GM21737 (cell line): ENCODE data around the gene AAK1.
"Not testable (repeated sequence)": the region's sequence is repeated elsewhere in the genome, so short reads cannot be mapped to it uniquely, and the experiment has no call there.

ENCODE experiments used
- ATAC-seq: cut with Tn5 transposase; IDR thresholded peaks from one replicate; pipeline ENCODE4 v1.9.1; 2021; ENCODE audit warnings: mild to moderate bottlenecking, moderate library complexity; ENCODE audit not compliant: unreplicated experiment

AAK1 gene

GRCh38 chr2:69576880-69577279 is 66.7 kb downstream of the AAK1 start:
- ATAC-seq: no peak

- ATAC-seq: no peak
These were observed 67.6 kb downstream of the AAK1 start for GRCh38 chr2:69575926-69576325.

GRCh38 chr2:69575371-69575770 is 68.2 kb downstream of the AAK1 start:
- not testable (repeated sequence) for ATAC-seq

GRCh38 chr2:69572641-69573040 is 70.9 kb downstream of the AAK1 start:
- no peak for ATAC-seq

GRCh38 chr2:69571189-69571588 is 72.3 kb downstream of the AAK1 start:
- no peak for ATAC-seq

GRCh38 chr2:69570474-69570873 is 73.1 kb downstream of the AAK1 start:
- ATAC-seq: no peak

- ATAC-seq: no peak
These were observed 75.6 kb downstream of the AAK1 start for GRCh38 chr2:69567909-69568300.

GRCh38 chr2:69567157-69567908 is 76.2 kb downstream of the AAK1 start:
- no peak for ATAC-seq

- ATAC-seq: no peak
These were observed 76.9 kb downstream of the AAK1 start for GRCh38 chr2:69566669-69567068.

GRCh38 chr2:69565431-69565839 is 78.1 kb downstream of the AAK1 start:
- no peak for ATAC-seq

GRCh38 chr2:69564604-69565003 is 78.9 kb downstream of the AAK1 start:
- no peak for ATAC-seq

GRCh38 chr2:69563021-69563420 is 80.5 kb downstream of the AAK1 start:
- no peak for ATAC-seq

GRCh38 chr2:69561101-69561500 is 82.4 kb downstream of the AAK1 start:
- ATAC-seq: no peak

GRCh38 chr2:69560147-69560482 is 83.4 kb downstream of the AAK1 start:
- ATAC-seq: no peak

GRCh38 chr2:69559442-69560146 is 83.9 kb downstream of the AAK1 start:
- ATAC-seq: no peak

- ATAC-seq: no peak
These were observed 87.5 kb downstream of the AAK1 start for GRCh38 chr2:69556008-69556407.

- no peak for ATAC-seq
These were observed 88.6 kb downstream of the AAK1 start for GRCh38 chr2:69554981-69555380.

GRCh38 chr2:69554568-69554967 is 89.0 kb downstream of the AAK1 start:
- ATAC-seq: no peak

GRCh38 chr2:69553991-69554390 is 89.5 kb downstream of the AAK1 start:
- no peak for ATAC-seq

- not testable (repeated sequence) for ATAC-seq
These were observed 93.0 kb downstream of the AAK1 start for GRCh38 chr2:69550511-69550910.

- ATAC-seq: no peak
These were observed 94.1 kb downstream of the AAK1 start for GRCh38 chr2:69549421-69549820.

GRCh38 chr2:69547984-69548715 is 95.4 kb downstream of the AAK1 start:
- ATAC-seq: no peak
